GM18499 (cell line): ENCODE data around the gene SETMAR.

Experiments
- ATAC-seq: cut with Tn5 transposase; IDR thresholded peaks from one replicate; pipeline ENCODE4 v1.9.1; 2021; ENCODE audit warnings: moderate number of reproducible peaks; ENCODE audit not compliant: insufficient read depth, unreplicated experiment

SETMAR gene

DNA sequence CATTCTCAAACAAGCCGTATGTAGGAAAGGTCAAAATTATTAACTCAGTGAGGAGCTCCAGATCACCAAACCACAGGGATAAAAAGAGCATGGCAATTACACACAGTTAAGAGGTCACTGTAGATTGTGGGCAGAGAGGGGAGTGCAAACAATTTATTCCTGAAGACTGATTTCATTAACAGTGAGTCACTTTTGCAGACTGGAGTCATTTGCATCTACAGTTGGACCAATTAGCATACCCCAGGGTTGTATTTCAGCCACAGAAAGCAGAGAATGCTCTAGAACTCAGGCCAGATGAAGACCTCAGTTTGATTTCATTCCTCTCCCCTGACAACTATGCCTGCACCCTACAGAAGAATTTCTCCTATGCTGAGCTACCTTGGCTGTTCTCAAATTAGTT lies 40.1 kb downstream of the SETMAR start:
- ATAC-seq: no peak

DNA sequence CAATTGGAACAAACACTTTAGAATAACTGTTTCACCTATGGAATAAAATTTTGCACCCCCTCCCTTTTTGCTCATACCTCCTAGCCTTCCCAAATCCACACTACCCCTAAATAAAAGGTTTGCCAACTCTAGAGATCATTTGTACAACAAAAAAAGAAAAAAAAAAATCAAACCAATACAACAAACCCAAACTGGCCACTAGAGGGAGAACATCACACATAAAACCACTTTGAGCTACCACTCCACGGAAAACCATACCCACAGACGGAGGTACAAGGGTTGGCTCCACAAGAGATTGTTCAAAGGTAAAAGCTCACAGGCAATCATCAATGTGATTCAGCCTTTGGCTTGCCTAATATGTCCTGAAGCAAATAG lies 47.6 kb downstream of the SETMAR start:
- no peak for ATAC-seq

DNA sequence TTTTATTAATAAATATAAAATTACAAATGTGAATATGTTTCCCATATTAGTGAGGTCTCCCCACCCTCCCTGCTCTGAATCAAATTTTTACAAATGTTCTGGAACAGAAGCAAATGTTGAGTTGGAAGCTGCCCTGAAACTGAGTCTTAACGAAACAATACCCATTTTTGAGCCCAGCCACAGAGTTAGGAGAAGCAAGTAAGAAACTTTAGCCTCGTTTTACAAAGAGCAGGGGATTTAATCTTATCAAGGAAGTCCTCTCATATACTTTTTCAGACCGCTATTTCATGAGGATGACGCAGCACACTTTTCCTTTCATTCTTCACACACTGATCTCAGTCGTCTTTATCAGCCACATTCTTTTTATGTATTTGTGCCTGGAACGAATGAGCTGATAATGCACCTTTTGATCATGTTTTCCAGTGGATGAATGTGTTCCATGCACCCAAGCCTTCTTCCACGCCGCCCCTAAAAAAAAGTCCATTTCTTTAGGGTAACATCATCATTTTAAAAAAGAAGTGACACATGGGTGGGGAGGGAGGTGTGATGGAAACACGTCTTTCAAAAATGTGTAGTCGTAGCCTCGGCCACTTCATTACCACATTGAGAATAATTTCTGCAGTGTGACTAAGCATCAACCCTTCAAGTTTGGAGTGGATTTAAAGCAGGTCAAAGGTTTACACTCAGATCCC lies 48.1 kb downstream of the SETMAR start:
- no peak for ATAC-seq

DNA sequence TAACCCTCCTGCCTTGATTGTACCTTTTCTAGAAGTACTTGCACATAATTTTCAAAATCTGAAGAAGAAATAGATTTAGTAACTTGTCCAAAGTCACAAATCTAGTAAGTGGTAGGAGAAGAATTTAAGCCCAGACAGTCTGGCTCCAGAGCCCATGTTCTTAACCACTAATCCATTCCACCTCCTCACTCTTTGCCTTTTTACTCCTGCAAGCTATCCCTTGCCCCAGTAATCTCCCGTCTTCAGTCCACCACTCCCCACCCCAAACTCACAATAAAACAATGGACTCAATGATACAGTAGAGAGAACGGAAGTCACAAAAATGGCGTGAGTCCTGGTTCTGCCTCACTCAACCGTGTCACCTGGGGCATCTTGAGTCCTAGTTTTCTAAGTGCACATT lies 48.7 kb downstream of the SETMAR start:
- ATAC-seq: no peak

DNA sequence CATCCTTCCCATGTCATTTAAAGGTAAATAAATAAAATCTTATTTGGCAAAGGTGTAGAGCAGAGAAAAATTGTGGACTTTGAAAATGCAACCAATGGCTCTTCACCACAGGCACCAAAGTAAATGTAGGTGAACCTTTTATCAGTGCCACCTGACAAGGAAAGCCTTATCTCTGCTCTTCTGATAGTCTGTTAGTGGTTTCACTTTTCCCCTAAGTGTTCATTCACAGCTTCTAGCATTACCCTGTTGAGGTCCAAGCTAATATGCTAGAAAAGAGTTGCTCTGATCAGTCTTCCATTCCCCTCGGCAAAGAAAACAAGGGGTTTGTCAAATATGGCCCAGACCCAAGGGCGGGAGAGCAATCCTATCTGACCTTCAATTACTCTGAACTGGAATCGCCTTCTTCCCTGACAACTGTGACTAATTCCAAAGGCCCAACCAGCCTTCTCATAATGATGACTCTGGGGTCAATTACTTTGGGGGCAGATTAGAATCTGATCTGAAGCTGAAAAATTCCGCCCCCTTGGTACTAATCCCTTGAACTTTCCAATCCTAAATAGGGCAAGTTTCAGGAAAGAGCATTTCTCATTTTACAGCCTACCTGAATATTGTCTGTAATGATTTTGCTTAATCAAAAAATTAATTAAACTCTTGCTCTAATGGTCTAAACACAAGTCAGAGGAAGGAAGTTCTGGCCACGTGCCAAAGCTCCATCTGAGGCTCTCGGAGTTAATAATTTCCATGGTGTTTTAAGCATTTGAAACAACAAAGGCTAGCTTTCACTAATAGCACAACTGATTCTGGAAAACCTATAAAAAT lies 52.4 kb downstream of the SETMAR start:
- ATAC-seq: no peak

DNA sequence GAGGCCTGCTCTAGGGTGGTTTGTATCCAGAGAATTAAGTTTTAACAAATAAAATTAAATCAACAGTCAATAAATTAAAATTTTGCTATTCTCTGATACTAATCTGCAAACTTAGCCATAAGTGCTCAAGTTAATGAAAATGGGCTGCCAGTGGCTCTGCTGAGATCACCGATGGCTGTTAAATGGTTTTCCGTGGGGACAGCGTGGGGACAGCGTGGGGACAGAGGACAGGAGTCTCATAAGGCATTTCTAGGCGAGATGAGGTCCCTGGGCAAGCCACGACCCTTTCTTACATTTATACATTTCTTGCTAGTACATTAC lies 53.0 kb downstream of the SETMAR start:
- no peak for ATAC-seq

DNA sequence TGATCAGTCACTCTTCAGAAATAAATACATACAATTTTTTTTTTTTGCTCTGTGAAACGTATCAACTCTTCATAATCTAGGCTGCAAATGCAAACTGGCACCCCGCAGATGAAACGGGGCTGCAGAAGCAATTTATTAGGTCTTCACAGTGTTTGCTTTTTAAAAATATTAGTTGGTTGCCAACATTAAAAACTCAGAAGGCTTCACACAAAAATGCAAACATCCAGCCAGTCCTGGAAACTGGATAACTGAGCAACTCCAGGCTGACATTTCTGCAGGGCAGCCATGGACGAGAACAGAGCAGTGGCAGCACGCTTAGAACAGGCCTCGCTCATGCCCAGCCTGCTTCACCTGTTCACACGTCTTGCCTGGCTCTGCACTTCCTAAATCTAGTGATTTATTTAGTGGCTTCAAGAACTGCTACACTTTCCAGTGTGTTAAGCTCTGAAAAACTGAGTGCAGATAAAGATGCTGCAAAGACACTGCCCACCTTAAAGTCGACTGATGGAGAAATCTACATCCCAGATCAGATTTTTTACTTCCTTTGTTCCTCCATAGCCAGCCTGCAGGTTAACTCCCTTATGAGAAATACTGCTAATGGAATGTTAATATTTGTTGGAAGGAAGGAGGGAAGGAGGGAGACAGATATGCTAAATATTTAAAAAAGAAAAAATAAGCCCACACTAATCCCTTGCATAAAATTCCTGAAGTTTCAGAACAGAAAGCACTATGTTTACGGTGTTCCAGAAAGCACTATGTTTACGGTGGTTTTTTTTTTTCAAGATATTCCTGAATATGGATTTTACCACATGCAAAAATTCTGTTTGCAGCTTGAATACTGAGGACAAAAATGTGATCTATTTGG lies 53.6 kb downstream of the SETMAR start:
- no peak for ATAC-seq

DNA sequence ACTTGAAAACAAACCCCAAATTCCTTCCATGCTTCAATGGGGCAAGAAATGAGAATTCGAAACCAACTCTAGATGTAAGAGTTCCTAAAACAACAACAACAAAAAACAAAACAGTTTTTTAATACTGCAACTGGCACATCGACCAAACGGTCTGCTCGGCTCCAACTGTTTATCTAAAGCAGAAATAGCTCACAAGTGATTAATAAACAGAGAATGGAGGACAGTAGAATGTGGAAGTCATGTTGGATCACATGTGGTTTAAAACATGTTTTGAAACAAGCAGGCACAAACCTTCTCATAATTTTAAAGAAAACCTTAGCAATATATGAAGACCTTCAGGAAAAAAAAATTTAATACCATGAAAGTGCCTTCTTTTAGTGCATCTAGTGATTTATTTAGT lies 55.1 kb downstream of the SETMAR start:
- no peak for ATAC-seq

DNA sequence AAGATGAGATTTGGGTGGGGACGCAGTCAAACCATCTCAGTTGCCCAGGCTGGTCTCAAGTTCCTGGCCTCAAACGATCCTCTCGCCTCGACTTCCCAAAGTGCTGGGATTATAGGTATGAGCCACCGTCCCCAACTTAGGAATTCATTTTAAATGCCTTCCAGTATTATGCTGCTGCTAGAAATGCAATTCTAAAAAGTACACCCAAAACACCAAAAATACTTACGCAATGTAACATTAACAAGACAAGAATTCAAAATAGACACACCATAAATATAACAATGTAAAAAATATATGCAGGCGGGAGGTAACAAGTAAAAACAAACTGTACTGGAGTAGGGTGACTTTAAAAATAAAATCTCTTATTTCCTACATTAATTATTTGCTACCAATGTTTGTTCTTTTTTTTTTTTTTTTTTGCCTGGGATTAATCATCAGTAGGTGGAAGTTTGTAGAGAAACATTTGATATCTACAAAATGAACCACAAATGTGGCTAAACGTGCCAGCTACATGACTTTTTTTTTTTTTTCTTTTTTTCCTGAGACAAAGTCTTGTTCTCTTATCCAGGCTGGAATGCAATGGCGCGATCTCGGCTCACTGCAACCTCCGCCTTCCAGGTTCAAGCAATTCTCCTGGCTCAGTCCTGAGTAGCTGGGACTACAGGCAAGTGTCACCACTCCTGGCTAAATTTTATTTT lies 56.8 kb downstream of the SETMAR start:
- no peak for ATAC-seq

DNA sequence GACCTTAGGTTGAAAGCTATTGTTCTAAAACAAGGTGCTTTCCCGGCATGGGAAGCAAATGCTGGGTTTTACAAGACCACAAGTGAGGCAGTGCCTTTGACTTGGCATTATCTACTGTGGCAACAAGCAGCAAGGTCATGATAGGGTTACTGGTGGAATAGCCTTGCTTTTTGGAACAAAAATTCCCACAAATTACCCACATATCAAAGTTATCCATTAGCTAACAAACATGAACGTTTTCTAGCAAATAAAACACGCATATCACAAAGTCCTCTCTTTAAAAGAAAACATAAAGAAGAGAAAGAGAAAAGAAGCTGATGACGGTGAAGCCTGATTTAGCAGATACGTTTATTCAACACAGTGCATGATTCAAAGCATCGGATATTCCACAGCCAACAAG lies 57.6 kb downstream of the SETMAR start:
- no peak for ATAC-seq

DNA sequence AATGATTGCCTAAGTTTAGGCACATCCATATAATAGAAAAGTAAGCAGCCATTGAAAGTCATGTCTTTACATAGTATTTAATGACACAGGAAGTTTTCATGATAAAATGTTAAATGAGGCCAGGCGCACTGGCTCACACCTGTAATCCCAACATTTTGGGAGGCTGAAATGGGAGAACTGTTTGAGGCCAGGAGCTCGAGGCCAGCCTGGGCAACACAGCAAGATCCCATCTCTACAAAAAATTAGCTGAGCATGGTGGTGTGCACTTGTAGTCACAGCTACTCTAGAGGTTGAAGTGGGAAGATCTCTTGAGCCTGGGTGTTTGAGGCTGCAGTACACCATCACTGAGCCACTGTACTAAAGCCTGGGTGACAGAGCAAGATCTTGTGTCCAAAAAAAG lies 59.4 kb downstream of the SETMAR start:
- no peak for ATAC-seq
